HCT116 (cell line): ENCODE data around the gene XYLT1. TPM values are rescaled to one million over a fixed set of nuclear protein-coding genes. Genes with fewer than 3 reads are reported as not detected.
A peak's percentile ranks its signal among the peaks of the same experiment; 100 is the strongest.

ENCODE experiments used
- ATAC-seq: fragments of 200-7000 bp; cut with Tn5 transposase; 2 replicates; pipeline ENCODE4 v1.9.1; 2020; ENCODE audit warnings: mild to moderate bottlenecking, moderate library complexity
- BruUV-seq: library from RNA; stranded (reverse); fragments of 400-500 nt; replicated peaks from 2 replicates; lab custom pipeline; 2021; lab: Mats Ljungman, UMichigan
- CTCF ChIA-PET: fragments of 300-600 bp; sonication (Branson Sonifier 250); formaldehyde crosslinking; loops from one replicate; lab custom pipeline; 2021; ENCODE audit warnings: antibody characterized with exemption; lab: Charles Lee
- POLR2A ChIA-PET: fragments of 300-600, 350-600 bp; sonication (Branson Sonifier 250); formaldehyde crosslinking; loops from one replicate; lab custom pipeline; 2021; ENCODE audit warnings: antibody characterized with exemption; lab: Charles Lee
- RAD21 ChIA-PET, 2 experiments: fragments of 300-600 bp; sonication (Branson Sonifier 250); formaldehyde crosslinking; loops; one replicate each; lab custom pipeline; 2023; ENCODE audit warnings: low total read pairs in 2 of 2; ENCODE audit not compliant: uncharacterized antibody in 2 of 2, unreplicated experiment in 2 of 2, low non-redundant PET in 1 of 2; lab: Charles Lee
- DNase-seq: peaks from one replicate; pipeline ENCODE4 v3.0.0-alpha.2; 2010; ENCODE audit warnings: low read depth, low spot score
- H2AFZ ChIP-seq: fragments of 200-600 bp; shearing (Covaris generic), sonication (generic); 2 replicates; pipeline ENCODE4 v1.6.1; 2017; ENCODE audit warnings: low read depth, mixed run types, mixed read lengths, antibody characterized with exemption, low read length; ENCODE audit not compliant: poor library complexity, severe bottlenecking
- H3K27ac ChIP-seq: 2 replicates; pipeline ENCODE4 v1.5.1; 2012; ENCODE audit warnings: low read depth, low read length
- H3K27me3 ChIP-seq: fragments of 200-600 bp; sonication (generic); 2 replicates; pipeline ENCODE4 v1.6.1; 2016; ENCODE audit warnings: mixed run types, low read length, mixed read lengths; ENCODE audit not compliant: insufficient read depth
- H3K36me3 ChIP-seq, 2 experiments: fragments of 200-500 bp in 1 of 2; fragments of 200-600 bp in 1 of 2; sonication (Bioruptor generic) in 1 of 2; sonication (generic) in 1 of 2; 2 replicates each; pipeline versions ENCODE4 v1.5.1 to v1.6.1; 2014 to 2016; ENCODE audit warnings: low read length in 2 of 2, inconsistent platforms in 1 of 2, mixed read lengths in 1 of 2, mixed run types in 1 of 2; ENCODE audit not compliant: insufficient read depth in 2 of 2, control insufficient read depth in 1 of 2
- H3K4me1 ChIP-seq, 2 experiments: fragments of 200-600 bp in 1 of 2; sonication (generic) in 1 of 2; 2 replicates each; pipeline versions ENCODE4 v1.5.1 to v1.6.1; 2012 to 2017; ENCODE audit warnings: low read length in 2 of 2, inconsistent platforms in 1 of 2, mild to moderate bottlenecking in 1 of 2, mixed read lengths in 1 of 2, mixed run types in 1 of 2, moderate library complexity in 1 of 2; ENCODE audit not compliant: insufficient read depth in 2 of 2, control insufficient read depth in 1 of 2
- H3K4me2 ChIP-seq: fragments of 200-600 bp; sonication (generic); 2 replicates; pipeline ENCODE4 v1.6.1; 2017; ENCODE audit warnings: mixed run types, low read length, mixed read lengths
- H3K4me3 ChIP-seq, 2 experiments: fragments of 200-600 bp in 1 of 2; sonication (generic) in 1 of 2; replicated peaks in 1 of 2; 2 replicates each; pipeline ENCODE4 v1.5.1; 2011 to 2016; ENCODE audit warnings: low read length in 2 of 2, control low read depth in 1 of 2, low read depth in 1 of 2, mild to moderate bottlenecking in 1 of 2, mixed read lengths in 1 of 2, mixed run types in 1 of 2
- H3K79me2 ChIP-seq: fragments of 200-600 bp; sonication (generic); 2 replicates; pipeline ENCODE4 v1.6.1; 2017; ENCODE audit warnings: mild to moderate bottlenecking, mixed run types, low read length, moderate library complexity, mixed read lengths; ENCODE audit not compliant: insufficient read depth
- H3K9ac ChIP-seq: fragments of 200-600 bp; sonication (generic); 2 replicates; pipeline ENCODE4 v1.6.1; 2016; ENCODE audit warnings: low read length, mixed read lengths
- H3K9me2 ChIP-seq: fragments of 200-600 bp; sonication (generic), shearing (Covaris generic); 2 replicates; pipeline ENCODE4 v1.6.1; 2017; ENCODE audit warnings: mixed run types, mild to moderate bottlenecking, moderate library complexity; ENCODE audit not compliant: insufficient read depth
- H3K9me3 ChIP-seq, 2 experiments: fragments of 200-500 bp in 1 of 2; fragments of 200-600 bp in 1 of 2; sonication (Bioruptor generic) in 1 of 2; sonication (generic) in 1 of 2; 2 replicates each; pipeline ENCODE4 v1.6.1; 2014 to 2017; ENCODE audit warnings: low read length in 2 of 2, mixed read lengths in 2 of 2, inconsistent platforms in 1 of 2, low read depth in 1 of 2, mild to moderate bottlenecking in 1 of 2, mixed run types in 1 of 2, moderate library complexity in 1 of 2; ENCODE audit not compliant: control insufficient read depth in 1 of 2, insufficient read depth in 1 of 2
- H4K20me1 ChIP-seq: fragments of 200-600 bp; sonication (generic), shearing (Covaris generic); 2 replicates; pipeline ENCODE4 v1.6.1; 2017; ENCODE audit warnings: mixed run types, mild to moderate bottlenecking, moderate library complexity; ENCODE audit not compliant: insufficient read depth
- CEBPB ChIP-seq: IDR thresholded peaks from 2 replicates; pipeline ENCODE4 v1.6.1; 2012; ENCODE audit warnings: low read depth
- FOSL1 ChIP-seq: IDR thresholded peaks from 2 replicates; pipeline ENCODE4 v1.6.1; 2012; ENCODE audit warnings: low read depth
- JUND ChIP-seq: IDR thresholded peaks from 2 replicates; pipeline ENCODE4 v1.6.1; 2012
- POLR2AphosphoS5 ChIP-seq: IDR thresholded peaks from 2 replicates; pipeline ENCODE4 v1.6.1; 2011; ENCODE audit warnings: mild to moderate bottlenecking, low read depth, low read length, moderate library complexity
- RAD21 ChIP-seq: IDR thresholded peaks from 2 replicates; pipeline ENCODE4 v1.6.1; 2012; ENCODE audit warnings: low read depth, mild to moderate bottlenecking
- REST ChIP-seq: IDR thresholded peaks from 2 replicates; pipeline ENCODE4 v1.6.1; 2012; ENCODE audit warnings: low read depth
- SP1 ChIP-seq: IDR thresholded peaks from 2 replicates; pipeline ENCODE4 v1.6.1; 2012; ENCODE audit warnings: low read depth
- intact Hi-C: fragments of 100-400 bp; cut with micrococcal nuclease; formaldehyde crosslinking; loops from 2 replicates; pipeline ENCODE4 v1.10.0; 2022
- total RNA-seq: library from RNA; stranded (reverse); gene quantifications from one replicate; pipeline ENCODE4 v1.2.1, GENCODE V29; 2021; ENCODE audit not compliant: unreplicated experiment
- TF ChIP-seq, protein P1 (sequence below), 3 experiments: fragments of 200-600 bp in 1 of 3; sonication (generic) in 1 of 3; IDR thresholded peaks in 2 of 3; conservative IDR thresholded peaks in 1 of 3; 2 replicates each; pipeline ENCODE4 v1.5.1; 2012 to 2017; ENCODE audit warnings: low read depth in 2 of 3, low read length in 2 of 3, antibody characterized with exemption in 1 of 3, borderline replicate concordance in 1 of 3, control low read depth in 1 of 3, mild to moderate bottlenecking in 1 of 3, mixed read lengths in 1 of 3, mixed run types in 1 of 3, moderate library complexity in 1 of 3; ENCODE audit not compliant: insufficient read depth in 1 of 3

The XYLT1 gene
- total RNA-seq, 1 experiment from 2014 or later = 4.5 TPM

DNA sequence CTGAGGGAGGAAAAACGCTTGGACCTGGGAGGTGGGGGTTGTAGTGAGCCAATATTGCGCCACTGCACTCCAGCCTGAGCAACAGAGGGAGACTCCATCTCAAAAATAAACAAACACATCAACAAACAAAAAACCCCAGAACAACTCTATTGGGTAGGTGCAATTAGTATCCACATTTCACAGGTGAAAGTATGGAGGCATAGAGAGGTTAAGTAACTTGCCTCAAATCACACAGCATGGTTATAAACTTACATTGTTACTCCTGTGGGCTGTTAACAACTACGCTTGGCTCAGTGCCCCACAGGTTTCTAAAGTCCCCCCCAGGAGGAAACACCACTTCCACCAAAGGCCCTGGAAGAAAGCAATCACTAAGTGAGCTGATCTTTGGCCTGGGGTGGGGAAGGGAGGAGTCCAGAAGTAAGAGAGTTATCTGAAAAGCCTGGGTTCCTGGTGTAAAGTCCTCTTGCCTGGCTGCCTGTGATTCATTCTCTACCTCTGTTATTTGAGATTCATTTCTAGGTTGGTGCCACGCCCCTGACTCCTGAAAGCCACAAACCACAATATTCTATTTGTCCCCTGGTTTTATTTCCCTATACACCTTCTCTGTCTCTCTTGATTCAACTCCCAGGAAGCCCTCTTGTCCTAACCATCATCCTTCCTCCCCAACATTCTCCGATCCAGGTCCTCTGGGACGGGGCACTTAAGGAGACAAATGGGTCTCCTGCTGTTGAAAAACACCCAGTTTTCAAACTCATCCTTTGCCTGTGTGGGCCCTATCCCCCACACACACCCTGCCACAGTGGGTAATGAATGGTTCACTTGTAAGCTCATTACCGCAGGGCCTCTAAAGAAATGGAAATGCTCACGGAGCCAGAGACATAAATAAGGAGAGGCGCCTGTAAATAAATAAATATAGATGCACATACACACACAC, 195.4 kb downstream of the XYLT1 start:
- Histone ChIP-seq H2AFZ (no peak overlapping the region), H3K4me1 (peaks cover 26 to 40% of the 10 kb centered on the region in 2 experiments), H3K9ac (no peak overlapping the region), H3K79me2 (no peaks in the 10 kb centered on the region)
- TSS peak; percentile 93 for BruUV-seq
- intact Hi-C loops = loop anchor here (5.0 kb wide), 1 partner anchor 192 kb away; no protein-coding TSS in a partner anchor
- RAD21 ChIA-PET = interaction anchor here in 1 of 2 experiments (1.2 kb wide), 1 partner anchor 192 kb away, joined by 3 read pairs; no protein-coding TSS in a partner anchor
- TF ChIP-seq, protein P1, sequence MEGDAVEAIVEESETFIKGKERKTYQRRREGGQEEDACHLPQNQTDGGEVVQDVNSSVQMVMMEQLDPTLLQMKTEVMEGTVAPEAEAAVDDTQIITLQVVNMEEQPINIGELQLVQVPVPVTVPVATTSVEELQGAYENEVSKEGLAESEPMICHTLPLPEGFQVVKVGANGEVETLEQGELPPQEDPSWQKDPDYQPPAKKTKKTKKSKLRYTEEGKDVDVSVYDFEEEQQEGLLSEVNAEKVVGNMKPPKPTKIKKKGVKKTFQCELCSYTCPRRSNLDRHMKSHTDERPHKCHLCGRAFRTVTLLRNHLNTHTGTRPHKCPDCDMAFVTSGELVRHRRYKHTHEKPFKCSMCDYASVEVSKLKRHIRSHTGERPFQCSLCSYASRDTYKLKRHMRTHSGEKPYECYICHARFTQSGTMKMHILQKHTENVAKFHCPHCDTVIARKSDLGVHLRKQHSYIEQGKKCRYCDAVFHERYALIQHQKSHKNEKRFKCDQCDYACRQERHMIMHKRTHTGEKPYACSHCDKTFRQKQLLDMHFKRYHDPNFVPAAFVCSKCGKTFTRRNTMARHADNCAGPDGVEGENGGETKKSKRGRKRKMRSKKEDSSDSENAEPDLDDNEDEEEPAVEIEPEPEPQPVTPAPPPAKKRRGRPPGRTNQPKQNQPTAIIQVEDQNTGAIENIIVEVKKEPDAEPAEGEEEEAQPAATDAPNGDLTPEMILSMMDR (IDR thresholded peaks at IDR 0.05 in 2 of 3, conservative IDR thresholded peaks at IDR 0.05 in 1 of 3; ENCODE audit: borderline replicate concordance in 1 of 3, insufficient read depth in 1 of 3, low read depth in 2 of 3, low read length in 2 of 3) = no peak
- TF ChIP-seq RAD21 (peak; percentile 24; the same call in 1 of the 2 replicates), POLR2AphosphoS5 (peak; percentile 41; the same call in 1 of the 2 replicates), SP1 (peak; percentile 75), CEBPB (peak; percentile 26; the same call in 1 of the 2 replicates), REST (no peak), FOSL1 (peak; percentile 59), JUND (peak; percentile 44)
- TF ChIP-seq, all 23 proteins: peak for 6
- Histone ChIP-seq H3K36me3 (no peaks in the 10 kb centered on the region), H3K9me2 (no peaks in the 10 kb centered on the region), H4K20me1 (no peaks in the 10 kb centered on the region), H3K27me3 (no peaks in the 10 kb centered on the region), H3K9me3 (no peaks in the 10 kb centered on the region), H3K4me3 (peak overlapping the region in 1 of 2 experiments; percentile 24; a peak in 1 of 4 replicates), H3K4me2 (peak overlapping the region; percentile 73), H3K27ac (no peak overlapping the region; the same call in none of the 2 replicates)
- CTCF ChIA-PET = no interaction called here
- ATAC-seq (peak; percentile 84), DNase-seq (peak; percentile 68)
- POLR2A ChIA-PET = no interaction called here
